ENCODE data around the gene CYBB.

GRCh38 chrX:37796310-37796709 is 16.5 kb downstream of the CYBB start:
- TF ChIP-seq CTCF (IDR thresholded peaks at IDR 0.05) (no peak), POLR2A (IDR thresholded peaks at IDR 0.05) (no peak)
